Activated gamma-delta T cell treated with anti-CD3 and anti-CD28 coated beads, Interleukin-2, amount 50 U/mL, for 16 hours (primary cell): ENCODE measurements around the gene NTRK3.
"Not testable (repeated sequence)": the region's sequence is repeated elsewhere in the genome, so short reads cannot be mapped to it uniquely, and the experiment has no call there.

Experiments
- DNase-seq: peaks from one replicate; pipeline ENCODE4 v3.0.0-alpha.2; 2020; ENCODE audit warnings: low read depth

Gene NTRK3

DNA sequence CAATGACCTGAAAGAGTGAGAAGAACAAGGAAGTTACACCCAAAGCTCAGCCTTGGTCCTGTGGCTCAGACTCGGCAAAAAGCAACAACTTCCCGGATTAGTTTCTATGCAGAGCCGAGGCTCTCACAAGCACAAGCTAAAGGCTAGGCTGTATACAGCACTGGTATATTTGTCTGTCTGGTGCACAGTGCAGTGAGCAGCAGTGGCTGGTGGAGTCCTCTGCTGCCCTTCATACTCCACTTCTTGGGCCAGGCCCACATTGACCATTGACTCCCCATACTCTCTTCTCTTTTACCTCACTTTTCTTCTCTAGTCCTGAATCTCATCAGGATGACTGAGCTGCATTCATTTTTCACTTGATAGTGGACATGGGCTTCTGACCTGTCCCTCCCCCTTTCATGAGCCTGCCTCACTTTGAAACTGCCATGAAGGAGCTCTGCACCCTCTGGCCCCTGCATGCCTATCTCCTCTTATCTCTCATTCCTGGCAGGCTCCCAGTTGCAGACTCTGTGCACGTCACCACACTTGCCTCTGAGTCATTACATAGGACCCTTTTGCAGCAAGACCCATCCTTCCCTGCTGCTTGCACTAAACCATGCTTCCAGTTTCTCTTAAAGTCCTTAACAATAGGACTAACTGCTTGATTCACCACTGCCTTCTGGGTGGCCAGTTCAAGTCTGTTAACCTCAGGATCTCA lies 379.3 kb downstream of the NTRK3 start:
- no peak for DNase-seq

DNA sequence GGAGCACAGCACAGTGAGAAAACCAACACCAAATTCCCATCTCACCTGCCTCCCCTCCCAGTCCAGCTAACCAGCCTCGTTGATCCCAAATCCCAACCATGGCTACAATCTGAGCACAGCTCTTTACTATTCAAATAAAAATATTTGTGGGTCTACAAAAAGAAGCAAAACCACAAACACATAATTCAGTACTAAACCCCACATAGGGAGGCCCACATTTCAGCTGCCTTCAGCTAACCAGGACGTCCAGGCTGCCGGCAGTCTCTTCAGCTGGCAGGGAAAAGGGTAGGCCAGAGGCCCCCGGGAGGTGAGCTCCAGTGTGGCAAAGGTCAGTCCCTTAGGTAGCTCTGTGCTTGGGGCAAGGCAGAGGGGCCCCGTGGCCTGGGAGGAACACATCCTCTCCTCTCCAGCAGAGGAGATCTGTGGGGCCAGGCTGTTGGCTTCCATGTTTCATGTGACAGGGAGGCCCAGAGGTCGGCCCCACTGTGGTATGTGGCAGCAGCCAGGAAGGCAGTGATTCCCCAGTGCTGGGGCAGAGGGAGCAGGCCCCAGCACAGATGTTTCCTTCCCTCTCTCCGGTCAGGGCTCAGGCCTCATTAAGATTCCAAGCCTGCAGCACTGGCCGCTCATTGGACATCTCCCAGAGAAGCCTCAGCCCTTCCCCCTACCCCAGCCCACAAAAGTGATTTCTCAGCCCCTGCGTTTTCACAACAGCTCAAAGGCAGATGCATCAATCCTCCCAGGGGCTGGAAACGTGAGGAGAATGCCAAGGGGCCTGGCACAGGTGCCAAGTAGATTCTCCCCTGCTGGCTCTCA lies 381.4 kb downstream of the NTRK3 start:
- peak; percentile 0 for DNase-seq

- DNase-seq: no peak
Measured at GRCh38 chr15:87873516-87873915, 383.0 kb downstream of the NTRK3 start.

GRCh38 chr15:87871731-87872320 lies 384.7 kb downstream of the NTRK3 start:
- no peak for DNase-seq

DNA sequence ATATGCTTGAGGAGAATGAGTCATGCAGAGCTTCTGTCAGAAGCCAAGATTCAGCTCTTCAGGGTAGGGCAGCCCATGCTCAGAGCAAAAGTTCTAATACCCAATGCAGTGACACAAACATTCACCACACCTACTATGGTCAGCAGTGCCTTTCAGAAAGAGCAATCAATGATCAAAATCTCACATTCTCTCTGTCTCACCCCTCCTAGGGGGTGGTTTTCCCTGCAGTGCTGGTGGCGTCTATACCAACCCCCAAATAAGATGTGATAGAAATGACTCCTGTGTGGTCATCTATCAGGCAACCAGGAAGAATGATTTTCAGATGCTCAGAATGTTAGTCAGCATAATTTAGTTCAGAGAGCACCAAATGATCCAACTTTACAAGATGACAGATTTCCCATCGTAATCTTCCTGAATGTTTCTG lies 385.3 kb downstream of the NTRK3 start:
- no peak for DNase-seq

DNA sequence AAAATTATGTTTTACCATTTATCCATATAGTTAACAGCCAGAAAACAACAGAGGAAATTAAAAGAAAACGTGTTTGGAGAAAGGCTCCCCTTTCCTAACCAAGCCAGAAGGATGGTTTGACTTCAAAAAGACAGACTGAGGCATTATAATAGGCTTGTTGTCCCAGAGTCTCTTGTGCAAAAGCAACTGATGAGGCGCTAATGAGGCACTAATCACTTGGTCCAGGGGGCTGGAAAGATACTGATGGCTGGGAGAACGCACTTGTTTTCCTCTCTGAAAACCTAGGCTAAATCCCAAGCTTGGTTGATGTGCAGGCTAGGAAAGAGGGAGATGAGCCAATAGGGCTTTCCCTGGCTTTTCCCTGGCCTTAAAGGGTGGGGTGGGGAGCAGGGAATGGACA lies 389.6 kb downstream of the NTRK3 start:
- no peak for DNase-seq

GRCh38 chr15:87863152-87863551 lies 393.4 kb downstream of the NTRK3 start:
- no peak for DNase-seq

GRCh38 chr15:87860743-87861142 lies 395.8 kb downstream of the NTRK3 start:
- no peak for DNase-seq

GRCh38 chr15:87858651-87859050 lies 397.9 kb downstream of the NTRK3 start:
- no peak for DNase-seq

- DNase-seq: no peak
Measured at GRCh38 chr15:87851497-87851896, 405.0 kb downstream of the NTRK3 start.

DNA sequence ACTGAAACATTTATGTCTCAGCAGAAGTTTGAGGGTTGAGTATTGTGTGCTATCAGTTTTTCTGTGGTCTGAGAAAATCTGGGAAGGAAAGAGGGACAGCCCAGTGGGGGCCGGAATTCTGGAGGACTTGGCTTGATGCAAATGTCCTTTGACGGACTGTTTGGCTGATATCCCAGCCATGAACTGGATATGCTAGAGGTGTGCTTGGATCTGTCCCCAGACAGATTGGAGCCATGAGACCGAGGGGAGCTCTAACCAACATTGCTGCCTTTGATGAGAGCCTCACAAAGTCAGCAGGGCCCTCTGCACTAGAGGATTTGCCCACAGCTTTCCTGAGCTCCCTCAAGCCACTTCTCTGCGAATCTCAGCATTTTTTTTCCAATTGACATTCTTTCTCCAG lies 405.6 kb downstream of the NTRK3 start:
- DNase-seq: no peak

GRCh38 chr15:87849181-87849580 lies 407.4 kb downstream of the NTRK3 start:
- DNase-seq: no peak

DNA sequence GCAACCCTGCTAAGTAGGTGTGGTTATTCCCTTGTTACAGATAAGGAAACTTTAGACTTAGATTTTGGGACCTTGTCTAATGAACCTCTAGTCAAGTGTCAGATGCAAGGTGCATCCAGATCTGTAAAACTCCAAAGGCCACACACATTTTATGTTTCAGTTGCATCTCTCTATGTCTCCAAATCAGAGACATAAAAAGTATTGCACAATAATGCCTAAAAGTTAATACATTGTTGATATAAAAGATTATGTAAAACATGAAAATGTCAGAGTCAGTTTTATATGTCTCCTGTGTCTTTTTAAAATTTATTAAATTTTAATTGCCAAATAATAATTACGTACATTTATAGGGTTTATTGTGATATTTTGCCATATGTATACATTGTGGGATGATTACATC lies 408.5 kb downstream of the NTRK3 start:
- no peak for DNase-seq

GRCh38 chr15:87846746-87847145 lies 409.8 kb downstream of the NTRK3 start:
- DNase-seq: no peak

GRCh38 chr15:87843312-87843711 lies 413.2 kb downstream of the NTRK3 start:
- no peak for DNase-seq

GRCh38 chr15:87841426-87841998 lies 415.0 kb downstream of the NTRK3 start:
- no peak for DNase-seq

DNA sequence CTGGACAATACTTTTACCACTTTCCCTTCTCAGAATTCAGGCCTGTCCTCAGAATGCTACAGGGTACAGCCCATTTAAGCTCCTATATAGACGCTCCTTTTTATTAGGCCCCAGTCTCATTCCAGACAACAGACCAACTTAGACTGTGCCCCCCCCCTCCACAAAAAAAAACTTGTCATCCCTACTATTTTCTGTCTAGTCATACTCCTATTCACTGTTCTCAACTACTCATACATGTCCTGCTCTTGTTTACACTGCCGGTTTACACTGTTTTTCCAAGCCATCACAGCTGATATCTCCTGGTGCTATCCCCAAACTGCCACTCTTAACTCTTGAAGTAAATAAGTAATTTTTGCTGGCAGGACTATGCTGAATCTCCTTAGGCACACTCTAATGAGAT lies 420.7 kb downstream of the NTRK3 start:
- not testable (repeated sequence) for DNase-seq

DNA sequence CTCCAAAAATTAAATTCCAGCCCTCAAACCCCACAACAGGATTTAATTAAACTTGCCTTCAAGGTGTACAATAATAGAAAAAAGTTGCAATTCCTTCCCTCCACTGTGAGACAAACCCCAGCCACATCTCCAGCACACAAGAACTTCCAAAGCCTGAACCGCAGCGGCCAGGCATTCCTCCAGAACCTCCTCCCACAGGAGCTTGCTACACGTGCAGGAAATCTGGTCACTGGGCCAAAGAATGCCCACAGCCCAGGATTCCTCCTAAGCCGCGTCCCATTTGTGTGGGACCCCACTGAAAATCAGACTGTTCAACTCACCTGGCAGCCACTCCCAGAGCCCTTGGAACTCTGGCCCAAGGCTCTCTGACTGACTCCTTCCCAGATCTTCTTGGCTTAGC lies 423.2 kb downstream of the NTRK3 start:
- DNase-seq: not testable (repeated sequence)

DNA sequence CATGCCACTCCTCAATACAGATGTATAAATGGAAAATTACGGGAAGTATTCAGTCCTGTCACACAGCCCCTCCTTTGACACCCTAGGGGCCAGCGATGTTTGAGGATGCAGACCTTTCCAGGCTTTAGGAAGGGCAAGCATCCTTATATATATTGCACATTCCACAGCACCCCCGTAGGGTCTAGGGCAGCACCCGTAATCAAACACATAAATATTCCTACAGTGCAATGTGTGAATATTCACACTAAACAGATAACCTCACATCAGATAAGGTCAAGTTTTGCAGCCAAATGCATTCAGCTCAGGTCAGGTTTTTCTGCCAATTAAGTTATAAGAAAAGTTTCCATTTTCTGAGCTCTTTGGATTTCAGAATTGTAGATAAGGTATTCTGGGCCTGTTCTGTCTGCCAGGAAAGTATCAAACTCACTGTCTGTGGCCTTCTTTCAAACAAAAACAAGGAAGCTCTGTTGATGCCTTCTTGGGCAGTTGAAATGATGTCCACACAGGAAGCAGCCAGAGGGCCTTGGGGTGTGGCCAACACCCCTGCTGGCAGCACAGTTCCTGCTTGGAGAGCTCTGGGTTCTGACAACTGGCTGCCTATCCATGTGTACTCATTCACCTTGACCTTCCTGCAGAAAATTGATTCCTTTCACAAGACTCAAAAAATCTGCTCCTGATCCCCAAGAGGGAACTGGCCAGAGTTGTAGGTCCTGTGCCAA lies 427.0 kb downstream of the NTRK3 start:
- DNase-seq: no peak

DNA sequence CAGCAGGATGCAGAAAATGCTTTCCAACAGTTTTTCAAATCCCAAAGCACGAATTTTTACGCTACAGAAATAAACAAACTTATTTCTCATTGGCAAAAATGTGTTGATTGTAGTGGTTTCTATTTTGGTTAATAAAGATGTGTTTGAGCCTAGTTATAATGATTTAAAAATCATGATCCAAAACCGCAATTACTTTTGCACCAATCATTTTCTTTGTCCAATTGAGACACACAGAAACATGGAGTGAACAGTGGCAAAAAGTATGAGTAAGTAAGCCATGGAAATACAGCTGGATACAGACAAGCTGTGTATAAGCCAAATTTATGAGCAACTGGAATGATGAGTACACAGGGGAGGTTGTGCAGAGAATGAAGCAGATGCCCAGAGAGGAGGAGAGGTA lies 427.9 kb downstream of the NTRK3 start:
- no peak for DNase-seq

DNA sequence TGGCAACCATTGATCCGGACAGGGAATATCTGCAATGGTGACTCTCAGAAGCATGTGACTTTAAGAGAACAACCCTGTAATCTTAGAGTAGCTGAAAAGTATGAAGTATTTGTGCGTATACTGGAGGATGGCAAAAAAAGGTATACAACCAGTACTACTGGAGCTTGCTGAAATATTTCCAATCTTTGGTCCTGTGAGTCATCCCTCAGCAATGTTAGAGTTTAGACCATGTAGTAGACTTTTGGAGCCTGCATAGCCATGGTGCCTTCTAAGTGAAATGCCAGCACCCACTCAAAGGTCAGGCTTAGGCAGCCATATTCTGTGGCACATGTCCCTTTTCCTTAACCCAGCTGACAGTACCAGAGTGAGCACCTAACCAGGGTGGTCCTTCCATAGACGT lies 429.4 kb downstream of the NTRK3 start:
- DNase-seq: no peak

DNA sequence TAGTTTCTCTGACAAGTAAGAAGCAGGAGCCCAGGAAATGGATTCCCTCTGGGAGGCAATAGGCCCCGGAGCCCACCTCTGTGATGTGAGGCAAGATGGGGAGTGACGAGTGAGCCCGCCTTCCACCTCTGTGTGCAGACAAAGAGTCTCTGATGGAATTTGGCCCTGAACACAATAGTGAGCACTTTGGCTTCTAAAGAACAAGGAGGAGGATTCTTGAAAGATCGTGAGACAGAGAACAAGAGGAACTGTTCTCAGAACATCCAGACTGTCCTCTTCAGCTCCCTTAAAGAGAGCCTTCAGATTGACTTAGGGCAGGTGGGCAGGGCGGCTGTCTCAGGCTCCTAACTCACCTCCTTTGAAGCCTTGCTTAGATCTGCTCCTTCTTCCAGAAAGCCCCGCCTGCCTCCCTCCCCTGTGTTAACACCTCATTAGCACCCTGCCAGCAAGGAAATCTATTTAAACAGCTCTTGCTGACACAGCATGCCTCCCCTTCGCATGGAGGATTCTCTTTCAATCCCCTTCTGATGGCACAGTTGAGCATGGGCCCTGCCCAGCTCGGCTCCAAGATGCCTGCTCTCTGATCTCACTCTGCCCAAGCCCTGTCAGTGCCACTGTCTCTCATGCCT lies 430.3 kb downstream of the NTRK3 start:
- DNase-seq: no peak
